Suprapubic skin (tissue), 4 donors: Measurements from ENCODE around the gene PHKG2. TPM values are rescaled to one million over a fixed set of nuclear protein-coding genes. Genes with fewer than 3 reads are reported as not detected.

Source experiments
- DNase-seq, 2 donors: peaks; one replicate each; pipeline ENCODE4 v3.0.0-alpha.2; 2019; ENCODE audit warnings: low spot score in 2 of 2
- H3K27ac ChIP-seq: fragments of 200-600 bp; sonication (generic); one replicate; pipeline ENCODE4 v1.5.1; 2019
- H3K27me3 ChIP-seq: fragments of 200-600 bp; sonication (generic); one replicate; pipeline ENCODE4 v1.5.1; 2019
- H3K36me3 ChIP-seq: fragments of 200-600 bp; sonication (generic); one replicate; pipeline ENCODE4 v1.5.1; 2019
- H3K4me1 ChIP-seq: fragments of 200-600 bp; sonication (generic); one replicate; pipeline ENCODE4 v1.5.1; 2019
- H3K4me3 ChIP-seq: fragments of 200-600 bp; sonication (generic); one replicate; pipeline ENCODE4 v1.5.1; 2019; ENCODE audit warnings: mild to moderate bottlenecking
- H3K9me3 ChIP-seq: fragments of 200-600 bp; sonication (generic); one replicate; pipeline ENCODE4 v1.5.1; 2019
- CTCF ChIP-seq, 2 donors: fragments of 200-600 bp in 1 of 2; fragments of 450-650 bp in 1 of 2; sonication (generic) in 1 of 2; IDR thresholded peaks; one replicate each; pipeline ENCODE4 v1.5.1; 2016 to 2019; ENCODE audit warnings: antibody characterized with exemption in 2 of 2, mild to moderate bottlenecking in 1 of 2, moderate library complexity in 1 of 2
- EP300 ChIP-seq: sonication (generic); formaldehyde crosslinking; IDR thresholded peaks from one replicate; pipeline ENCODE4 v1.6.1; 2017; ENCODE audit warnings: antibody characterized with exemption
- POLR2A ChIP-seq, 2 donors: fragments of 450-650 bp; IDR thresholded peaks; one replicate each; pipeline ENCODE4 v1.6.1; 2017; ENCODE audit warnings: antibody characterized with exemption in 2 of 2, mild to moderate bottlenecking in 2 of 2, moderate library complexity in 2 of 2
- POLR2AphosphoS5 ChIP-seq, 3 donors: sonication (generic); formaldehyde crosslinking; IDR thresholded peaks; one replicate each; pipeline ENCODE4 v1.6.1; 2017; ENCODE audit warnings: antibody characterized with exemption in 3 of 3
- WGBS: methylation state at CpG from one replicate; pipeline ENCODE4 v1.1.5; 2018; 5-methylcytosine and 5-hydroxymethylcytosine counted together
- total RNA-seq, 4 donors: library from RNA; depleted of rRNA; stranded (reverse); fragments of >200 nt; gene quantifications; one replicate each; pipeline ENCODE4 v1.1.0, GENCODE V29; 2016

The PHKG2 gene
- total RNA-seq, 4 donors from 2014 or later = 24.8 to 54.9 (median 36.1) TPM

GRCh38 chr16:30731411-30731810, 16.8 kb upstream of the PHKG2 start:
- Histone ChIP-seq H3K4me3 (no peak overlapping the region), H3K27ac (no peak overlapping the region), H3K36me3 (peaks cover 87% of the 10 kb centered on the region), H3K4me1 (peaks cover 5% of the 10 kb centered on the region), H3K27me3 (no peaks in the 10 kb centered on the region), H3K9me3 (no peaks in the 10 kb centered on the region)
- no peak for TF ChIP-seq POLR2AphosphoS5 (IDR thresholded peaks at IDR 0.05)
- TF ChIP-seq POLR2A (IDR thresholded peaks at IDR 0.05) = no peak
- no peak for TF ChIP-seq CTCF (IDR thresholded peaks at IDR 0.05)
- TF ChIP-seq EP300 = no peak
- 91% methylated on average over 3 of the region's 3 CpGs for WGBS
- DNase-seq = no peak

GRCh38 chr16:30736995-30737793, 11.0 kb upstream of the PHKG2 start:
- Histone ChIP-seq H3K27ac (no peak overlapping the region), H3K4me3 (no peak overlapping the region), H3K4me1 (peaks cover 31% of the 10 kb centered on the region), H3K9me3 (no peaks in the 10 kb centered on the region), H3K36me3 (peaks cover 71% of the 10 kb centered on the region), H3K27me3 (no peaks in the 10 kb centered on the region)
- TF ChIP-seq POLR2A (IDR thresholded peaks at IDR 0.05) = no peak
- no peak for TF ChIP-seq EP300
- TF ChIP-seq POLR2AphosphoS5 (IDR thresholded peaks at IDR 0.05) = no peak
- no peak for TF ChIP-seq CTCF (IDR thresholded peaks at IDR 0.05)
- no peak for DNase-seq
- WGBS = 94% methylated on average over 17 of the region's 17 CpGs

DNA sequence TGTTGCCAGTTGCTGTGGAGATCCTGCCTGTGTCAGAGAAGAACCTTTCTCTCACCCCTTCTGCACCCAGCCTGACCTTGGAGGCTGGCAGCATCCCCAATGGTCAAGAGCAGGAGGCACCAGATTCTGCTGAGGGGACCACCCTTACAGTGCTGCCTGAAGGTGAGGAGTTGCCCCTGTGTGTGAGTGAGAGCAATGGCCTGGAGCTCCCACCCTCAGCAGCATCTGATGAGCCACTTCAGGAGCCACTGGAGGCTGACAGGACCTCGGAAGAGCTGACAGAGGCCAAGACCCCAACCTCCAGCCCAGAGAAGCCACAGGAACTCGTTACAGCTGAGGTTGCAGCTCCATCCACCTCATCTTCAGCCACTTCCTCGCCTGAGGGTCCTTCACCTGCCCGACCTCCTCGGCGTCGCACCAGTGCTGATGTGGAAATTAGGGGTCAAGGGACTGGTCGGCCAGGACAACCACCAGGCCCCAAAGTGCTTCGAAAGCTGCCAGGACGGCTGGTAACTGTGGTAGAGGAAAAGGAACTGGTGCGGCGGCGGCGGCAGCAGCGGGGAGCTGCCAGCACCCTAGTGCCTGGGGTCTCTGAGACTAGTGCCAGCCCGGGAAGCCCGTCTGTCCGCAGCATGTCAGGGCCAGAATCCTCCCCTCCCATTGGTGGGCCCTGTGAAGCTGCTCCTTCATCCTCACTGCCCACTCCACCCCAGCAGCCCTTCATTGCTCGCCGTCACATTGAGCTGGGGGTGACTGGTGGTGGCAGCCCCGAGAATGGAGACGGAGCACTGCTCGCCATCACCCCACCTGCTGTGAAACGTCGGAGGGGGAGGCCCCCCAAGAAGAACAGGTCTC, 10.2 kb upstream of the PHKG2 start:
- Histone ChIP-seq H3K36me3 (peaks cover 64% of the 10 kb centered on the region), H3K27ac (no peak overlapping the region), H3K4me3 (no peak overlapping the region), H3K27me3 (no peaks in the 10 kb centered on the region), H3K9me3 (no peaks in the 10 kb centered on the region), H3K4me1 (peaks cover 36% of the 10 kb centered on the region)
- TF ChIP-seq CTCF (IDR thresholded peaks at IDR 0.05) (no peak), POLR2AphosphoS5 (IDR thresholded peaks at IDR 0.05) (no peak), POLR2A (IDR thresholded peaks at IDR 0.05) (no peak), EP300 (no peak)
- DNase-seq = no peak
- 86% methylated on average over 8 of the region's 25 CpGs for WGBS

- H3K9me3 ChIP-seq = no peaks in the 10 kb centered on the region
- H3K4me1 ChIP-seq = peaks cover 36% of the 10 kb centered on the region
- TF ChIP-seq POLR2AphosphoS5 (IDR thresholded peaks at IDR 0.05) (no peak), CTCF (IDR thresholded peaks at IDR 0.05) (no peak), EP300 (no peak), POLR2A (IDR thresholded peaks at IDR 0.05) (no peak)
- peaks cover 60% of the 10 kb centered on the region for H3K36me3 ChIP-seq
- DNase-seq = no peak
- no peak overlapping the region for H3K4me3 ChIP-seq
- H3K27ac ChIP-seq = peak overlapping the region; percentile 93
- WGBS = 86% methylated on average over 28 of the region's 37 CpGs
- H3K27me3 ChIP-seq = no peaks in the 10 kb centered on the region
Measured at GRCh38 chr16:30738984-30739951, 9.0 kb upstream of the PHKG2 start.
